Natural killer cell (primary cell): ENCODE results near the gene ERF. TPM values are rescaled to one million over a fixed set of nuclear protein-coding genes. Genes with fewer than 3 reads are reported as not detected.

ENCODE experiments used
- ATAC-seq, 3 donors: fragments of 150-1000 bp in 2 of 3; fragments of 200-7000 bp in 1 of 3; cut with Tn5 transposase; 1 replicate in 1 of 3; 2 replicates in 2 of 3; pipeline ENCODE4 v1.10.0; 2021; ENCODE audit warnings: mild to moderate bottlenecking in 2 of 3, moderate library complexity in 2 of 3
- DNase-seq, 2 donors: peaks; one replicate each; pipeline versions ENCODE4 v3.0.0 to v3.0.0-alpha.2; 2013 to 2021; ENCODE audit warnings: mixed read lengths in 1 of 2
- H3K27ac ChIP-seq: one replicate; pipeline ENCODE4 v1.5.1; 2013; ENCODE audit warnings: mild to moderate bottlenecking, low read length
- H3K27me3 ChIP-seq: one replicate; pipeline ENCODE4 v1.6.1; 2013; ENCODE audit warnings: low read length; ENCODE audit not compliant: control insufficient read depth, insufficient read depth
- H3K36me3 ChIP-seq: one replicate; pipeline ENCODE4 v1.6.1; 2013; ENCODE audit warnings: low read length; ENCODE audit not compliant: control insufficient read depth, insufficient read depth
- H3K4me1 ChIP-seq: one replicate; pipeline ENCODE4 v1.6.1; 2013; ENCODE audit warnings: low read length; ENCODE audit not compliant: control insufficient read depth, insufficient read depth
- H3K4me3 ChIP-seq: one replicate; pipeline ENCODE4 v1.5.1; 2013; ENCODE audit warnings: low read length
- H3K9me3 ChIP-seq: one replicate; pipeline ENCODE4 v1.6.1; 2013; ENCODE audit warnings: low read length; ENCODE audit not compliant: control insufficient read depth, insufficient read depth
- H3K27ac Mint-ChIP-seq, 2 donors: one replicate each; pipeline ENCODE4 v1.8.0; 2022; ENCODE audit warnings: mild to moderate bottlenecking in 2 of 2, mixed read lengths in 2 of 2, moderate library complexity in 1 of 2
- H3K27me3 Mint-ChIP-seq, 2 donors: one replicate each; pipeline ENCODE4 v1.8.0; 2022; ENCODE audit warnings: low read depth in 2 of 2, mixed read lengths in 2 of 2
- H3K36me3 Mint-ChIP-seq: one replicate; pipeline ENCODE4 v1.8.0; 2022; ENCODE audit warnings: mixed read lengths
- H3K4me1 Mint-ChIP-seq, 2 donors: one replicate each; pipeline ENCODE4 v1.8.0; 2022; ENCODE audit warnings: mixed read lengths in 2 of 2
- H3K4me3 Mint-ChIP-seq: one replicate; pipeline ENCODE4 v1.8.0; 2022; ENCODE audit warnings: mild to moderate bottlenecking, moderate library complexity, mixed read lengths
- H3K9me3 Mint-ChIP-seq, 2 donors: one replicate each; pipeline ENCODE4 v1.8.0; 2022; ENCODE audit warnings: mixed read lengths in 2 of 2
- WGBS: methylation state at CpG from one replicate; pipeline ENCODE4 v1.1.7; 2013; ENCODE audit warnings: missing lambda C conversion rate; ENCODE audit not compliant: insufficient coverage; 5-methylcytosine and 5-hydroxymethylcytosine counted together
- intact Hi-C: fragments of 100-400 bp; cut with micrococcal nuclease; formaldehyde crosslinking; loops from one replicate; pipeline ENCODE4 v1.14.2; 2022
- total RNA-seq, 4 donors: library from RNA; stranded (reverse); fragments of 120-200 nt in 1 of 4; gene quantifications; one replicate each; pipeline versions ENCODE4 v1.2.3 to v1.2.4, GENCODE V29; 2013 to 2022
- TF ChIP-seq, protein P1 (sequence below): fragments of 200-600 bp; IDR thresholded peaks from one replicate; pipeline ENCODE4 v1.8.0; 2022; ENCODE audit warnings: antibody characterized with exemption

The ERF gene
- total RNA-seq, 3 donors from 2014 or later (not counting 1 experiment from before 2014, with no cell fraction given) = 58.3 to 115 (median 75.6) TPM

DNA sequence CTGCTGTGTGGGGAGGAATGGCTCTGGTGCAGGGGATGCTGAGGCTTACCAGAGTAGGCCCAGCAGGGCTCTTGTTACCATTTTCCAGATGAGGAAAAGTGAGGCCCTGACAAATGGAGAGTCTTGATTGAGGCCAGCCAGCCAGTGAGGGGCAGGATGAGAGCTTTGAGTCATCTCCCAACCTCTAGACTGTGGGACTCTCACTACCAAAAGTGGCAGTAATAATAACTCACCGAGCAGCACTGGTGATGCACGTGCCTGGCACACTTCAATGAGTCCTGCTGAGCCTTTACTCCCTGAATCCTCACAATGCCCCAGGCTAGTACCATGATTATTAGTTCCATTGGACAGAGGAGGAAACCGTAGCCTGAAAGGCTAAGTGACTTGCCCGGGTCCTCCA, 21.9 kb upstream of the ERF start:
- Mint-ChIP-seq H3K4me3 (no peak overlapping the region), H3K27me3 (no peaks in the 10 kb centered on the region), H3K9me3 (no peaks in the 10 kb centered on the region), H3K36me3 (no peaks in the 10 kb centered on the region), H3K4me1 (peaks cover 34 to 37% of the 10 kb centered on the region in 2 donors), H3K27ac (no peak overlapping the region)
- no peak overlapping the region for H3K27ac ChIP-seq
- ATAC-seq = no peak
- H3K9me3 ChIP-seq = no peaks in the 10 kb centered on the region
- 78% methylated on average over 4 of the region's 4 CpGs for WGBS
- peaks cover 32% of the 10 kb centered on the region for H3K36me3 ChIP-seq
- H3K4me1 ChIP-seq = peaks cover 50% of the 10 kb centered on the region
- H3K27me3 ChIP-seq = no peaks in the 10 kb centered on the region
- TF ChIP-seq, protein P1, sequence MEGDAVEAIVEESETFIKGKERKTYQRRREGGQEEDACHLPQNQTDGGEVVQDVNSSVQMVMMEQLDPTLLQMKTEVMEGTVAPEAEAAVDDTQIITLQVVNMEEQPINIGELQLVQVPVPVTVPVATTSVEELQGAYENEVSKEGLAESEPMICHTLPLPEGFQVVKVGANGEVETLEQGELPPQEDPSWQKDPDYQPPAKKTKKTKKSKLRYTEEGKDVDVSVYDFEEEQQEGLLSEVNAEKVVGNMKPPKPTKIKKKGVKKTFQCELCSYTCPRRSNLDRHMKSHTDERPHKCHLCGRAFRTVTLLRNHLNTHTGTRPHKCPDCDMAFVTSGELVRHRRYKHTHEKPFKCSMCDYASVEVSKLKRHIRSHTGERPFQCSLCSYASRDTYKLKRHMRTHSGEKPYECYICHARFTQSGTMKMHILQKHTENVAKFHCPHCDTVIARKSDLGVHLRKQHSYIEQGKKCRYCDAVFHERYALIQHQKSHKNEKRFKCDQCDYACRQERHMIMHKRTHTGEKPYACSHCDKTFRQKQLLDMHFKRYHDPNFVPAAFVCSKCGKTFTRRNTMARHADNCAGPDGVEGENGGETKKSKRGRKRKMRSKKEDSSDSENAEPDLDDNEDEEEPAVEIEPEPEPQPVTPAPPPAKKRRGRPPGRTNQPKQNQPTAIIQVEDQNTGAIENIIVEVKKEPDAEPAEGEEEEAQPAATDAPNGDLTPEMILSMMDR = no peak
- H3K4me3 ChIP-seq = no peak overlapping the region
- DNase-seq = no peak
- intact Hi-C loops = no loop called here

DNA sequence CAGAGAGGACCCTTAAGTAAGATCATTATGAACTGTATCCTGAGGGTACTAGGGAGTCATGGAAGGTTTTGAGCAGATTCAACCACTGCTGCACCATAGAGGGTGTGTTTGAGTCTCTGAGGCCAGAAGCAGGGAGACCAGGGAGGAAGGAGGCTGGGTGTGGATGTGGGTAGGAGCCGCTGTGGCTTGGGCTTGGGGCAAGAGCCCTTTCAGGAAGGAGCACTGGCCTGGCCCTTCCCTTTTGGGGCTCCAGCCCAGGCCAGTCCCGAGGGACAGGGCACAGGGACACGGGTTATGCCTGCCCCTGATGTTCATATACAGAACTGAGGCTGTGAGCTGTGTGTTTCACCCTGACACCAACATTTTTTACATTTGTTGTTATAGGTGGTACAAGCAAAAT, 21.4 kb upstream of the ERF start:
- no peaks in the 10 kb centered on the region for H3K9me3 ChIP-seq
- Mint-ChIP-seq H3K27ac (peak overlapping the region; percentile 19 to 29), H3K36me3 (no peaks in the 10 kb centered on the region), H3K27me3 (no peaks in the 10 kb centered on the region), H3K4me1 (peaks cover 34 to 37% of the 10 kb centered on the region in 2 donors), H3K9me3 (no peaks in the 10 kb centered on the region), H3K4me3 (no peak overlapping the region)
- peaks cover 50% of the 10 kb centered on the region for H3K4me1 ChIP-seq
- WGBS = 47% methylated on average over 3 of the region's 3 CpGs
- ATAC-seq (no peak), DNase-seq (no peak)
- intact Hi-C loops = no loop called here
- no peak overlapping the region for H3K27ac ChIP-seq
- no peaks in the 10 kb centered on the region for H3K27me3 ChIP-seq
- H3K4me3 ChIP-seq = no peak overlapping the region
- TF ChIP-seq, protein P1 = no peak
- H3K36me3 ChIP-seq = peaks cover 32% of the 10 kb centered on the region

DNA sequence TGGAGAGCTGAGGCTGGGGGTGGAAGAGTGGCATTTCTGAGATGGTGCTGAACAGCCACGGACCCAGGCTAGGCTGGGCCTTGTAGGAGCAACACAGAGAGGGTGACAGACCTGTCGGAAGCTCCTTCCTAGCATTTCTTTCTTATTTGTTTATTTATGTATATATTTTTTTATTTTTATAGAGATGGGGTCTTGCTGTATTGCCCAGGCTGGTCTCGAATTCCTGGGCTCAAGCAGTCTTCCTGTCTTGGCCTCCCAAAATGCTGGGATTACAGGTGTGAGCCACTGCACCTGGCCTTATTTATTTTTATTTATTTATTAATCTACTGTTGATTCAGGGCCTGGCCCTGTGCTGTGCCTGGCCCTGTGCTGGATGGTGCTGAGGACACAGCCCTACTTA, 20.6 kb upstream of the ERF start:
- H3K27me3 ChIP-seq = no peaks in the 10 kb centered on the region
- H3K9me3 ChIP-seq = no peaks in the 10 kb centered on the region
- no peaks in the 10 kb centered on the region for H3K36me3 Mint-ChIP-seq
- no peaks in the 10 kb centered on the region for H3K27me3 Mint-ChIP-seq
- TF ChIP-seq, protein P1 = no peak
- ATAC-seq = no peak
- H3K4me3 Mint-ChIP-seq = no peak overlapping the region
- no peak for DNase-seq
- no peak overlapping the region for H3K27ac ChIP-seq
- intact Hi-C loops = no loop called here
- peak overlapping the region; percentile 19 to 38 for H3K27ac Mint-ChIP-seq
- H3K4me3 ChIP-seq = no peak overlapping the region
- peaks cover 32% of the 10 kb centered on the region for H3K36me3 ChIP-seq
- no peaks in the 10 kb centered on the region for H3K9me3 Mint-ChIP-seq
- H3K4me1 ChIP-seq = peaks cover 50% of the 10 kb centered on the region
- 91% methylated on average over 1 of the region's 3 CpGs for whole genome bisulfite sequencing
- peaks cover 34 to 37% of the 10 kb centered on the region in 2 donors for H3K4me1 Mint-ChIP-seq

DNA sequence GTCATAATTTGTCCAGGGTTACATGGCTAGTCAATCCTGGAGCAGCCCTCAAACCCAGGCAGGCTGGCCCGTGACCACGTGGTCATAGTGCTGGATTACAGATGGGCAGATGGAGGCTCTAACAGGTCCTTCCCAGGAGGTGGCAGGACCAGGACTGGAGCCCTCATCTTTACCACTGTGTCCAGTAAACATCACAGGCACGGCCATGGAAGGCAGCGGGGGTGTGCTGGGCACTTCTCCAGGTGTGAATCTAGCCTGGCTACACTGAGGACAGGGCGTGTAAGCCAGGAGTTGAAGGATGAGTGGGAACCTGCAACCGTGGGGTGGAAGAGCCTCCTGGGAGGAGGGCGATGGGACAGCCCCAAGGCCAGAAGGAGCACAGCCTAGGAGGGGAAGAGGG, 20.2 kb upstream of the ERF start:
- 95% methylated on average over 7 of the region's 7 CpGs for WGBS
- Histone ChIP-seq H3K27ac (no peak overlapping the region), H3K9me3 (no peaks in the 10 kb centered on the region), H3K36me3 (peaks cover 32% of the 10 kb centered on the region), H3K4me3 (no peak overlapping the region), H3K4me1 (peaks cover 51% of the 10 kb centered on the region), H3K27me3 (no peaks in the 10 kb centered on the region)
- H3K9me3 Mint-ChIP-seq = no peaks in the 10 kb centered on the region
- intact Hi-C loops = no loop called here
- H3K36me3 Mint-ChIP-seq = no peaks in the 10 kb centered on the region
- TF ChIP-seq, protein P1 = no peak
- ATAC-seq = no peak
- H3K4me1 Mint-ChIP-seq = peaks cover 34 to 37% of the 10 kb centered on the region in 2 donors
- H3K27me3 Mint-ChIP-seq = no peaks in the 10 kb centered on the region
- no peak for DNase-seq
- H3K4me3 Mint-ChIP-seq = no peak overlapping the region
- peak overlapping the region; percentile 38 to 58 for H3K27ac Mint-ChIP-seq
